ENCODE results near the gene OSBPL2. TPM values are rescaled to one million over a fixed set of nuclear protein-coding genes. Genes with fewer than 3 reads are reported as not detected.
A peak's percentile ranks its signal among the peaks of the same experiment; 100 is the strongest.

OSBPL2 gene
- total RNA-seq, 2 experiments from 2014 or later = 17.2 to 40.0 TPM

GRCh38 chr20:62215991-62216635 lies 22.2 kb upstream of the OSBPL2 start:
- no peak overlapping the region for H3K27ac ChIP-seq (ENCODE audit: low read depth, low read length, poor library complexity, severe bottlenecking)
- H3K4me1 ChIP-seq (ENCODE audit: insufficient read depth, low read length, poor library complexity, severe bottlenecking) = peaks cover 24% of the 10 kb centered on the region
- POLR2A ChIA-PET = no interaction called here
- no peak overlapping the region for H3K4me2 ChIP-seq (ENCODE audit: low read length)
- H3K4me3 ChIP-seq (ENCODE audit: low read depth, low read length, poor library complexity, severe bottlenecking) = no peak overlapping the region
- H4K20me1 ChIP-seq (ENCODE audit: insufficient read depth, low read length) = no peaks in the 10 kb centered on the region
- no peak overlapping the region for H2AFZ ChIP-seq (ENCODE audit: low read length)
- no peaks in the 10 kb centered on the region for H3K79me2 ChIP-seq (ENCODE audit: insufficient read depth, low read depth, low read length)
- DNase-seq (ENCODE audit: low spot score) = no peak
- intact Hi-C loops (cut with micrococcal nuclease; ENCODE audit: unreplicated experiment) = no loop called here
- H3K9me3 ChIP-seq (ENCODE audit: low read length) = no peaks in the 10 kb centered on the region
- CTCF ChIA-PET (ENCODE audit: unreplicated experiment) = no interaction called here
- BruUV-seq (replicated peaks) = no TSS peak
- no peaks in the 10 kb centered on the region for H3K36me3 ChIP-seq (ENCODE audit: insufficient read depth, low read length)
- TF ChIP-seq CTCF (conservative IDR thresholded peaks at IDR 0.05; ENCODE audit: low read length) = no peak
- TF ChIP-seq EZH2phosphoT487 (IDR thresholded peaks at IDR 0.05; ENCODE audit: borderline replicate concordance, low read depth, low read length) = no peak
- no peaks in the 10 kb centered on the region for H3K9me2 ChIP-seq (ENCODE audit: insufficient read depth, low read length)

DNA sequence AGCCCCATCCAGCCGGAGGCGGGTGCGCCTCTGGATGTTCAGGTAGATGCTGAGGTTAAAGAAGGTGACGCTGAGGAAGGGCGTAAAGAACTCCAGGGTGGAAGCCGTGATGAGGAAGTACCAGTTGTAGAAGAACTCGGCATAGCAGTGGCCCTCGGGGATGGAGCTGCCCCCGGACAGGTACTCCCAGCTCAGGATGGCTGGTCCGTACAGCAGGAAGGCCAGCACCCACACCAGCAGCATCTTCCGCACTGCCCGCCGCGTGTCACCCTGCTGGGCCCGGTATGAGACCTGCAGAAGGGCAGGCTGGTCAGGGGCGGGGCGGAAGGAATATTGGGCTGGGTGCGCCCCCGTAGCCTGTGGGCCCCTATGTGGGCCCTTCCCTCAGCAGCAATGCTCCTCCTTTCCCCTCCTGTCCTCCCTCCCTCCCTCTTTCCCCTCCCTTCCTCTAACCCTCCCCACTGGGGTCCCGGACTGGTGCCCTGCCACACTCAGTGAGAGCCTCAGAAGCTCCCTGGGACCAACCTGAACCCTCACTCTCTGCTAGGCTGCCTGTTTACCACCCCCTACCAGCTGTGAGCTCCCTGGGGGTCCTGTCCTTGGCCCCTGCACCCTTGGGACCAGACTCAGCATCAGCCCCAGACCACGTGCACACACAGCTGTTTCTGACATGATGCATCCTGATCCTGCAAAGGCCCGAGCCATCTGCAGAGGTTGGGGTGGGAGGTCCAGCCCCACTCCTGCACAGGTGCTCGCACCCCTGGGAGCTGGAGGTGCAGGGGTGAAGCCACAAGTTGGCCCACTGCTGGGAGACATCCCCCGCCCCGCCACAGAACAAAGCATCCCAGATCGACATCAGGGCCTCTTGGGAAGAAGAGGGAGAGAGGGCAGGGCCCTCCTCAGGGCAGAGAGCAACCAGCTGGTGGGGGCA lies 21.4 kb upstream of the OSBPL2 start:
- Histone ChIP-seq H3K36me3 (ENCODE audit: insufficient read depth, low read length) (no peaks in the 10 kb centered on the region), H3K79me2 (ENCODE audit: insufficient read depth, low read depth, low read length) (no peaks in the 10 kb centered on the region), H3K9me3 (ENCODE audit: low read length) (no peaks in the 10 kb centered on the region), H2AFZ (ENCODE audit: low read length) (no peak overlapping the region), H3K27ac (ENCODE audit: low read depth, low read length, poor library complexity, severe bottlenecking) (no peak overlapping the region), H3K9me2 (ENCODE audit: insufficient read depth, low read length) (no peaks in the 10 kb centered on the region), H3K4me3 (ENCODE audit: low read depth, low read length, poor library complexity, severe bottlenecking) (no peak overlapping the region), H4K20me1 (ENCODE audit: insufficient read depth, low read length) (no peaks in the 10 kb centered on the region), H3K4me2 (ENCODE audit: low read length) (peak overlapping the region; percentile 19; the same call in 1 of the 2 replicates), H3K4me1 (ENCODE audit: insufficient read depth, low read length, poor library complexity, severe bottlenecking) (peaks cover 24% of the 10 kb centered on the region)
- TF ChIP-seq CTCF (conservative IDR thresholded peaks at IDR 0.05; ENCODE audit: low read length) (no peak), EZH2phosphoT487 (IDR thresholded peaks at IDR 0.05; ENCODE audit: borderline replicate concordance, low read depth, low read length) (no peak)
- no TSS peak for BruUV-seq (replicated peaks)
- ChIA-PET POLR2A (no interaction called here), CTCF (ENCODE audit: unreplicated experiment) (no interaction called here)
- intact Hi-C loops (cut with micrococcal nuclease; ENCODE audit: unreplicated experiment) = no loop called here
- peak; percentile 67 for DNase-seq (ENCODE audit: low spot score)

Measured in OCI-LY7 (cell line).